Ureter (tissue), 1 donor: ENCODE data around the gene SLC9A3. TPM values are rescaled to one million over a fixed set of nuclear protein-coding genes. Genes with fewer than 3 reads are reported as not detected.

Experiments
- DNase-seq: peaks from one replicate; pipeline ENCODE4 v3.0.0-alpha.2; 2020; ENCODE audit warnings: low spot score
- total RNA-seq: library from RNA; stranded (reverse); gene quantifications from one replicate; pipeline ENCODE4 v1.2.4, GENCODE V29; 2023
- donor health status: DM: yes; HTN: yes; CAD: no.

SLC9A3 gene
- total RNA-seq, 1 donor from 2014 or later = 1.1 TPM

GRCh38 chr5:460273-460625 is 64.0 kb downstream of the SLC9A3 start:
- DNase-seq = no peak

GRCh38 chr5:459562-460272 is 64.5 kb downstream of the SLC9A3 start:
- no peak for DNase-seq

GRCh38 chr5:458547-459353 is 65.5 kb downstream of the SLC9A3 start:
- no peak for DNase-seq

GRCh38 chr5:457195-457961 is 66.9 kb downstream of the SLC9A3 start:
- DNase-seq = no peak

- no peak for DNase-seq
Measured at GRCh38 chr5:456351-457194, 67.7 kb downstream of the SLC9A3 start.

GRCh38 chr5:455806-456205 is 68.4 kb downstream of the SLC9A3 start:
- DNase-seq = no peak

GRCh38 chr5:454936-455335 is 69.3 kb downstream of the SLC9A3 start:
- DNase-seq = no peak

GRCh38 chr5:453725-454481 is 70.3 kb downstream of the SLC9A3 start:
- DNase-seq = no peak

GRCh38 chr5:452978-453710 is 71.1 kb downstream of the SLC9A3 start:
- no peak for DNase-seq

- DNase-seq = no peak
Measured at GRCh38 chr5:451587-452458, 72.4 kb downstream of the SLC9A3 start.

GRCh38 chr5:449151-449550 is 75.1 kb downstream of the SLC9A3 start:
- no peak for DNase-seq

- no peak for DNase-seq
Measured at GRCh38 chr5:448766-449090, 75.5 kb downstream of the SLC9A3 start.

- no peak for DNase-seq
Measured at GRCh38 chr5:448061-448765, 76.0 kb downstream of the SLC9A3 start.

GRCh38 chr5:447501-447900 is 76.7 kb downstream of the SLC9A3 start:
- no peak for DNase-seq

GRCh38 chr5:446883-447263 is 77.4 kb downstream of the SLC9A3 start:
- no peak for DNase-seq

GRCh38 chr5:446066-446882 is 78.0 kb downstream of the SLC9A3 start:
- no peak for DNase-seq

- DNase-seq = no peak
Measured at GRCh38 chr5:445591-445990, 78.7 kb downstream of the SLC9A3 start.

- DNase-seq = no peak
Measured at GRCh38 chr5:444226-444625, 80.0 kb downstream of the SLC9A3 start.
